Hepatocyte (in vitro differentiated cells): ENCODE results near the gene ATXN1.

Source experiments
- CTCF ChIP-seq: fragments of 200-600 bp; sonication (generic); IDR thresholded peaks from 2 replicates; pipeline ENCODE4 v1.5.1; 2016; ENCODE audit warnings: antibody characterized with exemption, mild to moderate bottlenecking; ENCODE audit not compliant: poor library complexity
- EZH2 ChIP-seq: fragments of 200-600 bp; sonication (generic); IDR thresholded peaks from 2 replicates; pipeline ENCODE4 v1.6.1; 2016; ENCODE audit warnings: antibody characterized with exemption, mild to moderate bottlenecking, borderline replicate concordance

GRCh38 chr6:16718356-16718755, 42.9 kb downstream of the ATXN1 start:
- no peak for TF ChIP-seq CTCF
- TF ChIP-seq EZH2, result no peak
